Stimulated activated CD4-positive, alpha-beta T cell treated with anti-CD3 and anti-CD28 coated beads, Interleukin-12 subunit alpha, Interleukin-12 subunit beta, amount 100 ng/mL, for 48 hours (primary cell): ENCODE results near the gene KLHL29.

Experiments used
- DNase-seq, 3 donors: peaks; one replicate each; pipeline ENCODE4 v3.0.0-alpha.2; 2020; ENCODE audit warnings: low read depth in 2 of 3, low spot score in 1 of 3

The KLHL29 gene

GRCh38 chr2:23669413-23670244, 284.6 kb downstream of the KLHL29 start:
- DNase-seq, result no peak

- DNase-seq, result no peak
Measured at GRCh38 chr2:23670245-23670592, 285.2 kb downstream of the KLHL29 start.

- no peak for DNase-seq
Measured at GRCh38 chr2:23673082-23673481, 288.1 kb downstream of the KLHL29 start.

GRCh38 chr2:23673830-23674679, 289.1 kb downstream of the KLHL29 start:
- DNase-seq, result no peak

GRCh38 chr2:23675506-23675905, 290.5 kb downstream of the KLHL29 start:
- no peak for DNase-seq

GRCh38 chr2:23677836-23678235, 292.9 kb downstream of the KLHL29 start:
- no peak for DNase-seq

- no peak for DNase-seq
Measured at GRCh38 chr2:23679044-23679443, 294.1 kb downstream of the KLHL29 start.

GRCh38 chr2:23680951-23681350, 296.0 kb downstream of the KLHL29 start:
- no peak for DNase-seq

GRCh38 chr2:23681356-23682140, 296.6 kb downstream of the KLHL29 start:
- no peak for DNase-seq

- DNase-seq, result no peak
Measured at GRCh38 chr2:23682481-23682880, 297.5 kb downstream of the KLHL29 start.

- no peak for DNase-seq
Measured at GRCh38 chr2:23683001-23683400, 298.0 kb downstream of the KLHL29 start.

- no peak for DNase-seq
Measured at GRCh38 chr2:23684395-23685176, 299.6 kb downstream of the KLHL29 start.

- DNase-seq, result no peak
Measured at GRCh38 chr2:23685181-23685580, 300.2 kb downstream of the KLHL29 start.

GRCh38 chr2:23685706-23686105, 300.7 kb downstream of the KLHL29 start:
- DNase-seq, result no peak

GRCh38 chr2:23686405-23687029, 301.5 kb downstream of the KLHL29 start:
- DNase-seq, result no peak

- no peak for DNase-seq
Measured at GRCh38 chr2:23687214-23687613, 302.2 kb downstream of the KLHL29 start.

- no peak for DNase-seq
Measured at GRCh38 chr2:23687713-23688112, 302.7 kb downstream of the KLHL29 start.

- no peak for DNase-seq
Measured at GRCh38 chr2:23688486-23689130, 303.6 kb downstream of the KLHL29 start.

GRCh38 chr2:23689131-23689700, 304.2 kb downstream of the KLHL29 start:
- no peak for DNase-seq
